ENCODE results near the gene IGF2BP3.

DNA sequence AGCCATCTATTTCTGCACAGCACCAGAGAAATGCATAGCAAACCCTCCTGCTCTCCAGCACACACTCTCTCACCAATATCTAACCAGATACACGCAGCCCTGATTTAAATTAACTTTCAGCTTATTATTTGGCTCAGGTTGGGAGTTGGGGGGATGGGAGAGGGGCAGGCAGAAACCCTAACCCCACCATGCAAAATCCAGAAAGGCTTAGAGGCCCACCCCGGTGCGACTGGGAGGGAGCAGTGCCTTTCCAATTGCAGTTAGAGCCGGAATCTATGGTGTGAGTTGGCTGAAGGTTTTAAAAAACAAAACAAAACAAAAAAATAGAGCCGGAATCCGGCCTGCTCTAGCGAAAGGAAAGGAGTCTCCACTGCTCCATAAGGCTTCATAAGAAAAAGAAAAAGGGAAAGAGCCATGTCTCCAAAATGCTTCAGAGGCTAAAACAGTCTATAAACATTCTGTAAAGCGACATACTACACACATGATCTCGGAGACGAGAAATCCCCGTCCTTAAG is 2.9 kb downstream of the IGF2BP3 start:
- TF ChIP-seq YY1 (IDR thresholded peaks at IDR 0.05; ENCODE audit: insufficient read depth, insufficient read length) (no peak), ZNF274 (IDR thresholded peaks at IDR 0.05; ENCODE audit: low read depth, low read length) (no peak), SUZ12 (IDR thresholded peaks at IDR 0.05; ENCODE audit: extremely low read depth, insufficient read depth, insufficient read length) (no peak)

All from NT2/D1 (cell line).